HepG2 (cell line): ENCODE results near the gene ZNF117. TPM values are rescaled to one million over a fixed set of nuclear protein-coding genes. Genes with fewer than 3 reads are reported as not detected.

Experiments used
- EP300 ChIP-seq, 3 experiments: sonication (generic) in 1 of 3; formaldehyde crosslinking in 1 of 3; IDR thresholded peaks; 2 replicates each; pipeline versions ENCODE4 v1.5.1 to v1.6.1; 2011 to 2020; ENCODE audit warnings: low read depth in 2 of 3, low read length in 2 of 3, borderline replicate concordance in 1 of 3, improper control_type of control experiment in 1 of 3, mild to moderate bottlenecking in 1 of 3, missing genetic modification reagents in 1 of 3, moderate library complexity in 1 of 3
- GPN1 ChIP-seq: sonication (generic); formaldehyde crosslinking; IDR thresholded peaks from 2 replicates; pipeline ENCODE4 v1.5.1; 2020; ENCODE audit warnings: missing genetic modification reagents, borderline replicate concordance
- KDM3A ChIP-seq: IDR thresholded peaks from 2 replicates; pipeline ENCODE4 v1.6.1; 2018; ENCODE audit warnings: low read depth, missing compliant biosample characterization
- MED1 ChIP-seq: sonication (generic); formaldehyde crosslinking; IDR thresholded peaks from 2 replicates; pipeline ENCODE4 v1.4.0; 2020; ENCODE audit warnings: missing genetic modification reagents
- ZC3H4 ChIP-seq: sonication (generic); formaldehyde crosslinking; IDR thresholded peaks from 2 replicates; pipeline ENCODE4 v1.4.0; 2020; ENCODE audit warnings: missing genetic modification reagents, borderline replicate concordance
- ZFP37 ChIP-seq: sonication (generic); formaldehyde crosslinking; IDR thresholded peaks from 2 replicates; pipeline ENCODE4 v1.4.0; 2020; ENCODE audit warnings: missing genetic modification reagents, borderline replicate concordance
- ZNF333 ChIP-seq: sonication (generic); formaldehyde crosslinking; IDR thresholded peaks from 2 replicates; pipeline ENCODE4 v1.4.0; 2020; ENCODE audit warnings: mild to moderate bottlenecking, missing genetic modification reagents, borderline replicate concordance
- polyA plus RNA-seq, 8 experiments: library from polyadenylated mRNA; depleted of rRNA in 3 of 8; stranded (reverse) in 7 of 8; unstranded in 1 of 8; fragments of >200 nt; fragmentation: Illumina TruSeq in 4 of 8; extraction: Trizol in 4 of 8; gene quantifications; 2 replicates each; pipeline versions ENCODE4 v1.2.1 to v1.2.3, GENCODE V29; 2011 to 2016; ENCODE audit warnings: low read depth in 4 of 8, missing spikeins in 1 of 8, mixed read lengths in 1 of 8; ENCODE audit not compliant: insufficient read depth in 1 of 8
- total RNA-seq, 5 experiments: library from RNA; depleted of rRNA; stranded (reverse); fragments of >200 nt; fragmentation: Illumina TruSeq; extraction: Trizol; gene quantifications; 2 replicates each; pipeline ENCODE4 v1.2.3, GENCODE V29; 2016; ENCODE audit warnings: low read depth in 1 of 5
- TF ChIP-seq, protein P1 (sequence below): IDR thresholded peaks from 2 replicates; pipeline ENCODE4 v1.6.1; 2016; ENCODE audit warnings: low read depth, missing genetic modification reagents, missing compliant biosample characterization
- TF ChIP-seq, protein P2 (sequence below): sonication (generic); formaldehyde crosslinking; IDR thresholded peaks from 2 replicates; pipeline ENCODE4 v1.5.1; 2020; ENCODE audit warnings: mild to moderate bottlenecking, moderate library complexity, missing genetic modification reagents

The ZNF117 gene
- total and polyA plus RNA-seq, 2 of the 13 experiments (the other 11 are each of a cell fraction or from before 2014, with no cell fraction given): 6.6 to 20.0 TPM

DNA sequence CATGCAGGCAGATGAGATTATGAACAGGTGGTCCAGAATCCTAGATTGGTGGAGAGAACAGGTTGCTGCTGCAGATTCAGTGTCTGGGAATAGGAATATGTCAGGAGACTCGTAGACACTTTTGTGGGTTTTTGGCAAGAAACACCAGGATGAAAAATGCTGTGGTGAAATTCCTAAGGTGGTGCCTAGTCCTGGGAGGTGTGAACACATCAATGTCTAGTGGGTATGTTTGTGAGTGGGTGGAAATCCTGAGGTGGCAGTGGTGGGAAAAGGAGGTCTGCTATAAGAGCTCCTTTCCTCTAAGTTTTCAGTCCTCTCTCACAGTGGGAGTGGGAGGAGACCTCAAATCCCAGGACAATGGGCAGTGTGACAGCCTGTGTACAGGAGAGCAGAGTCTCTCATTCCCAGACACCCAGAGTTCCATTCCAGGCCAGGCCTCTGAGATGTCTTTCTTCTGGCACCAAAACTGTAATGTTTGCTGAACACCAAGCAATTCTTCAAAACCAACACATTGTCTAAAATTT is 10.5 kb upstream of the ZNF117 start (continued):
- TF ChIP-seq, protein P1, sequence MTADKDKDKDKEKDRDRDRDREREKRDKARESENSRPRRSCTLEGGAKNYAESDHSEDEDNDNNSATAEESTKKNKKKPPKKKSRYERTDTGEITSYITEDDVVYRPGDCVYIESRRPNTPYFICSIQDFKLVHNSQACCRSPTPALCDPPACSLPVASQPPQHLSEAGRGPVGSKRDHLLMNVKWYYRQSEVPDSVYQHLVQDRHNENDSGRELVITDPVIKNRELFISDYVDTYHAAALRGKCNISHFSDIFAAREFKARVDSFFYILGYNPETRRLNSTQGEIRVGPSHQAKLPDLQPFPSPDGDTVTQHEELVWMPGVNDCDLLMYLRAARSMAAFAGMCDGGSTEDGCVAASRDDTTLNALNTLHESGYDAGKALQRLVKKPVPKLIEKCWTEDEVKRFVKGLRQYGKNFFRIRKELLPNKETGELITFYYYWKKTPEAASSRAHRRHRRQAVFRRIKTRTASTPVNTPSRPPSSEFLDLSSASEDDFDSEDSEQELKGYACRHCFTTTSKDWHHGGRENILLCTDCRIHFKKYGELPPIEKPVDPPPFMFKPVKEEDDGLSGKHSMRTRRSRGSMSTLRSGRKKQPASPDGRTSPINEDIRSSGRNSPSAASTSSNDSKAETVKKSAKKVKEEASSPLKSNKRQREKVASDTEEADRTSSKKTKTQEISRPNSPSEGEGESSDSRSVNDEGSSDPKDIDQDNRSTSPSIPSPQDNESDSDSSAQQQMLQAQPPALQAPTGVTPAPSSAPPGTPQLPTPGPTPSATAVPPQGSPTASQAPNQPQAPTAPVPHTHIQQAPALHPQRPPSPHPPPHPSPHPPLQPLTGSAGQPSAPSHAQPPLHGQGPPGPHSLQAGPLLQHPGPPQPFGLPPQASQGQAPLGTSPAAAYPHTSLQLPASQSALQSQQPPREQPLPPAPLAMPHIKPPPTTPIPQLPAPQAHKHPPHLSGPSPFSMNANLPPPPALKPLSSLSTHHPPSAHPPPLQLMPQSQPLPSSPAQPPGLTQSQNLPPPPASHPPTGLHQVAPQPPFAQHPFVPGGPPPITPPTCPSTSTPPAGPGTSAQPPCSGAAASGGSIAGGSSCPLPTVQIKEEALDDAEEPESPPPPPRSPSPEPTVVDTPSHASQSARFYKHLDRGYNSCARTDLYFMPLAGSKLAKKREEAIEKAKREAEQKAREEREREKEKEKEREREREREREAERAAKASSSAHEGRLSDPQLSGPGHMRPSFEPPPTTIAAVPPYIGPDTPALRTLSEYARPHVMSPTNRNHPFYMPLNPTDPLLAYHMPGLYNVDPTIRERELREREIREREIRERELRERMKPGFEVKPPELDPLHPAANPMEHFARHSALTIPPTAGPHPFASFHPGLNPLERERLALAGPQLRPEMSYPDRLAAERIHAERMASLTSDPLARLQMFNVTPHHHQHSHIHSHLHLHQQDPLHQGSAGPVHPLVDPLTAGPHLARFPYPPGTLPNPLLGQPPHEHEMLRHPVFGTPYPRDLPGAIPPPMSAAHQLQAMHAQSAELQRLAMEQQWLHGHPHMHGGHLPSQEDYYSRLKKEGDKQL (CRISPR knock-in tag): no peak
- peak in 1 of 2 experiments; percentile 44; a peak in 1 of 4 replicates for TF ChIP-seq EP300 (IDR thresholded peaks at IDR 0.05; ENCODE audit: low read depth in 2 of 2, low read length in 2 of 2)
- no peak for TF ChIP-seq EP300 (CRISPR knock-in tag; IDR thresholded peaks at IDR 0.05; ENCODE audit: borderline replicate concordance)
- no peak for TF ChIP-seq ZNF333
- no peak for TF ChIP-seq ZFP37 (CRISPR knock-in tag)
- no peak for TF ChIP-seq KDM3A (CRISPR knock-in tag)
- TF ChIP-seq, protein P2, sequence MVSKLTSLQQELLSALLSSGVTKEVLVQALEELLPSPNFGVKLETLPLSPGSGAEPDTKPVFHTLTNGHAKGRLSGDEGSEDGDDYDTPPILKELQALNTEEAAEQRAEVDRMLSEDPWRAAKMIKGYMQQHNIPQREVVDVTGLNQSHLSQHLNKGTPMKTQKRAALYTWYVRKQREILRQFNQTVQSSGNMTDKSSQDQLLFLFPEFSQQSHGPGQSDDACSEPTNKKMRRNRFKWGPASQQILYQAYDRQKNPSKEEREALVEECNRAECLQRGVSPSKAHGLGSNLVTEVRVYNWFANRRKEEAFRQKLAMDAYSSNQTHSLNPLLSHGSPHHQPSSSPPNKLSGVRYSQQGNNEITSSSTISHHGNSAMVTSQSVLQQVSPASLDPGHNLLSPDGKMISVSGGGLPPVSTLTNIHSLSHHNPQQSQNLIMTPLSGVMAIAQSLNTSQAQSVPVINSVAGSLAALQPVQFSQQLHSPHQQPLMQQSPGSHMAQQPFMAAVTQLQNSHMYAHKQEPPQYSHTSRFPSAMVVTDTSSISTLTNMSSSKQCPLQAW (CRISPR knock-in tag): no peak
- TF ChIP-seq GPN1: no peak
- TF ChIP-seq MED1 (CRISPR knock-in tag): no peak
- TF ChIP-seq ZC3H4 (CRISPR knock-in tag): peak; percentile 69; the same call in 1 of the 2 replicates
- TF ChIP-seq, all 625 proteins: peak for 10
